Tibial artery (tissue), 4 donors: ENCODE measurements around the gene CHSY3.

Source experiments
- DNase-seq, 2 donors: peaks; one replicate each; pipeline ENCODE4 v3.0.0-alpha.2; 2019
- H3K27ac ChIP-seq, 2 donors: fragments of 200-600 bp; sonication (generic) in 1 of 2; 1 replicate in 1 of 2; 2 replicates in 1 of 2; pipeline ENCODE4 v1.5.1; 2018 to 2019; ENCODE audit warnings: mild to moderate bottlenecking in 1 of 2
- H3K27me3 ChIP-seq, 2 donors: fragments of 200-600 bp; sonication (generic) in 1 of 2; one replicate each; pipeline versions ENCODE4 v1.5.1 to v1.6.0; 2016 to 2019
- H3K36me3 ChIP-seq, 3 donors: fragments of 200-600 bp; sonication (generic) in 2 of 3; one replicate each; pipeline ENCODE4 v1.5.1; 2016 to 2019; ENCODE audit warnings: mild to moderate bottlenecking in 2 of 3
- H3K4me1 ChIP-seq, 4 donors: fragments of 200-600 bp; sonication (generic) in 2 of 4; 1 replicate in 3 of 4; 2 replicates in 1 of 4; pipeline ENCODE4 v1.5.1; 2016 to 2019
- H3K4me3 ChIP-seq, 2 donors: fragments of 200-600 bp; sonication (generic) in 1 of 2; 1 replicate in 1 of 2; 2 replicates in 1 of 2; pipeline ENCODE4 v1.5.1; 2018 to 2019; ENCODE audit warnings: mild to moderate bottlenecking in 2 of 2
- H3K9me3 ChIP-seq, 3 donors: fragments of 200-600 bp; sonication (generic) in 1 of 3; one replicate each; pipeline ENCODE4 v1.5.1; 2016 to 2019
- intact Hi-C: fragments of 100-400 bp; cut with DNase I; formaldehyde crosslinking; loops from one replicate; pipeline ENCODE4 v1.15.0; 2023; ENCODE audit warnings: low total_unique reads
- TF ChIP-seq, protein P1 (sequence below), 2 experiments: fragments of 200-600 bp in 1 of 2; fragments of 450-650 bp in 1 of 2; IDR thresholded peaks; one replicate each; pipeline ENCODE4 v1.5.1; 2017 to 2019; ENCODE audit warnings: antibody characterized with exemption in 2 of 2, mild to moderate bottlenecking in 1 of 2, moderate library complexity in 1 of 2

Gene CHSY3

DNA sequence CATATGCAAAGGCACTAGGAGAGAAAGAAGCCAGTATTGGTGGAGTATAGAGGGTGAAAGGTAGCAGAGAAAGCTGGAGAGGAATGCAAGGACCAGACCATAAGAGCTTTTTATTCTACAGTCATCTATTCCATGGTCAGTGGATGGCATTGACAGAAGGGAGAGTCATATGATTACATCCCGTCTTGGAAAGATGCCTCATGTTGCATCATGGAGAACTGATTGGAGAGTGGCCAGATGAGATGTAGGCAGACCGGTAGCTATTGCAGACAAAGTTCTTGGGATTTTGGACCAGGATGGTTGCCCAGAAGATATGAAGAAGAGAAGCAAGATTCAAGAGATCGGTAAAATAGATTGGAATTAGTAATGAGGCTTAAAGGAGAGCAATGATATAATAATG lies 260.7 kb downstream of the CHSY3 start:
- intact Hi-C loops, result no loop called here
- Histone ChIP-seq H3K36me3 (no peaks in the 10 kb centered on the region), H3K4me3 (no peak overlapping the region), H3K4me1 (peaks cover 0 to 24% (median 4%) of the 10 kb centered on the region in 4 donors), H3K27ac (no peak overlapping the region), H3K9me3 (no peaks in the 10 kb centered on the region), H3K27me3 (no peaks in the 10 kb centered on the region)
- DNase-seq, result no peak
- TF ChIP-seq, protein P1, sequence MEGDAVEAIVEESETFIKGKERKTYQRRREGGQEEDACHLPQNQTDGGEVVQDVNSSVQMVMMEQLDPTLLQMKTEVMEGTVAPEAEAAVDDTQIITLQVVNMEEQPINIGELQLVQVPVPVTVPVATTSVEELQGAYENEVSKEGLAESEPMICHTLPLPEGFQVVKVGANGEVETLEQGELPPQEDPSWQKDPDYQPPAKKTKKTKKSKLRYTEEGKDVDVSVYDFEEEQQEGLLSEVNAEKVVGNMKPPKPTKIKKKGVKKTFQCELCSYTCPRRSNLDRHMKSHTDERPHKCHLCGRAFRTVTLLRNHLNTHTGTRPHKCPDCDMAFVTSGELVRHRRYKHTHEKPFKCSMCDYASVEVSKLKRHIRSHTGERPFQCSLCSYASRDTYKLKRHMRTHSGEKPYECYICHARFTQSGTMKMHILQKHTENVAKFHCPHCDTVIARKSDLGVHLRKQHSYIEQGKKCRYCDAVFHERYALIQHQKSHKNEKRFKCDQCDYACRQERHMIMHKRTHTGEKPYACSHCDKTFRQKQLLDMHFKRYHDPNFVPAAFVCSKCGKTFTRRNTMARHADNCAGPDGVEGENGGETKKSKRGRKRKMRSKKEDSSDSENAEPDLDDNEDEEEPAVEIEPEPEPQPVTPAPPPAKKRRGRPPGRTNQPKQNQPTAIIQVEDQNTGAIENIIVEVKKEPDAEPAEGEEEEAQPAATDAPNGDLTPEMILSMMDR (IDR thresholded peaks at IDR 0.05), result no peak

DNA sequence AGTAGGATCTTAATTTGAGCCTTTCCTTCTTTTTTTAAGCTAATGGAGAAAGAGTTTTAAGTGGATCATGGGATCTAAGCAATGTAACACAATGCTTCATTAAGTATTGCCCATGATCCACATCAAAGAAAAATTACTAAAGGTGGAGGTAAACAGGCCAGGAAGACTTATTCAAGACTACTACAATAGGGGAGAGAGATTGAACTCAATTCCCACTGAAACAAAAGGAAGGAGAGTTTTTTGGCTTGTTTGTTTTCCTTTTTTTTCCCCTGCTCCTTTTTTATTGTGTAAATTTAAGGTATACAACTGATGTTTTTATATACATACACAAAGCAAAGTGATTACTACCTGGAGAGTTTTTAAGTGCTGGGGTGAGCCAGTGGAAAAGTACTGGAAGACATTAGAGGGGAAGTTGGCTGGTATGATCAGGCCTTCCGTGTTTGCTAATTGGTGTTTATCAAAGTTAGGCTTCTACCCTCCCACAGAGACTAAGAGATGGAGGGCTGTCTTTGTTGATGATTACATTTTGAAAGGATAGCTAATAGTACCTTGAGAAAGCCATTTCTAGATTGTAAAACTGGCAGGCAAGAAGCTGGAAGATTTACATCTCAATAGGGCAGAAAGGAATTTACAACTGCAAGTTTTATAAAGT lies 262.7 kb downstream of the CHSY3 start:
- Histone ChIP-seq H3K27me3 (no peaks in the 10 kb centered on the region), H3K27ac (no peak overlapping the region), H3K4me3 (no peak overlapping the region), H3K36me3 (no peaks in the 10 kb centered on the region), H3K9me3 (no peaks in the 10 kb centered on the region), H3K4me1 (peaks cover 0 to 30% (median 4%) of the 10 kb centered on the region in 4 donors)
- intact Hi-C loops, result no loop called here
- TF ChIP-seq, protein P1 (IDR thresholded peaks at IDR 0.05), result no peak
- no peak for DNase-seq

DNA sequence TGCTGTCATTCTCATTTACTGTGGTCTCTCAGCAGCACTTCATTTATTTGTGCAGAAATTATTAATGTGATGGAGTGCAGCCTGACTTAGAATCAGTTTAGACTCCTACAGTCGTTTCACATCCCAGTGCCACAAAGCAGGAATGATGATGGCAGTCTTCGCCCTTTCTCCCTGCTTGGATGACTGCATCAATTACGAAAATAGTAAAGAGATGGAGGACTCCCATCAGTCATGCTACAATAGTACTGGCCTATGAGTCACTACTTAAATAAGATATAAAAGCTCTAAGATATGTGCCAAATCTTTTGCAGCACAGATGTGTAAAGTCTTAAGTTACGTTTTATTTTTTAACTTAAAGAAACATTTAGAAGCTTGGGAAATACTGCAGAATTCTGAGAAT lies 263.9 kb downstream of the CHSY3 start:
- Histone ChIP-seq H3K27me3 (no peaks in the 10 kb centered on the region), H3K4me1 (peaks cover 0 to 30% (median 4%) of the 10 kb centered on the region in 4 donors), H3K4me3 (no peak overlapping the region), H3K9me3 (no peaks in the 10 kb centered on the region), H3K36me3 (no peaks in the 10 kb centered on the region), H3K27ac (peak overlapping the region in 1 of 2 donors; percentile 24)
- intact Hi-C loops, result no loop called here
- DNase-seq, result no peak
- TF ChIP-seq, protein P1 (IDR thresholded peaks at IDR 0.05), result no peak

DNA sequence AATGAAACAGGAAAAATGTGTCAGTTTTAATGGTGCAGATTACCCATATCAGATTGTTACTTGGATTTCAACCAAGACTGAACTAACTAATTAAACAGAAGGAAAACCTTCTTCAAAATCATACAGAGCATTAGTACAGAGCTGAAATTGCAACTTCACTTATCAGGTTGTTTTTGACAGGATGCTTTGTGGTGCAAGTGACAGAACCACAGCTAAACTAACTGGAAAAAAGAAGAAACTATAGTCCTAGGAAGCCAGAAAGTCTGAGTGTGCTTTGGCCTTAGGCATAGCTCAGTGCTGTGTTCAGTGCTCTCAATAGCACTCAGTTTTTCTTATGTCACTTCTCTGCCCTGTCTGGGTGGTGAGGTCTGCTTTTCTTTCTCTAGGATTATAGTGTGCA lies 267.4 kb downstream of the CHSY3 start:
- Histone ChIP-seq H3K36me3 (no peaks in the 10 kb centered on the region), H3K9me3 (peaks cover 0 to 4% (median 0%) of the 10 kb centered on the region in 3 donors), H3K4me1 (peaks cover 0 to 24% (median 4%) of the 10 kb centered on the region in 4 donors), H3K4me3 (no peak overlapping the region), H3K27me3 (no peaks in the 10 kb centered on the region), H3K27ac (peak overlapping the region in 1 of 2 donors; percentile 16)
- TF ChIP-seq, protein P1 (IDR thresholded peaks at IDR 0.05), result no peak
- intact Hi-C loops, result no loop called here
- DNase-seq, result no peak

DNA sequence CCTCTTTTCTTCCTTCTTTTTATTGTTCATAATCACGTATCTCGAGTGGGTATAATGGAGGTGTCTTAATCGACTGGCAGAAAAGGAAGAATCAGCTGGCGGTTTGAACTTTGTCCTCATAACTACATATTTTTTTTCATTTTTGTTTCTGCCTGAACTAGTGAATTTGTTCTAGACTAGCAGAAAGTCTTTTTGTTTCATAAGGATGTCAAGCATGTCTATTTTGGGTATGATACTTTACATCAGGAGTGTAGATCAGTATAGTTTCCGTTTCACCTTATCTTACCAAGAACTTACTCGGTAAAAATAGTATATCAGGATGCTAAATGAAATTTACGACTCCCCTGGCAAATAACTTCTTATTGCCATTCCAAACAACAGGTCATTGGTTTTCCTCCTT lies 278.9 kb downstream of the CHSY3 start:
- DNase-seq, result no peak
- Histone ChIP-seq H3K4me1 (peaks cover 0 to 17% (median 0%) of the 10 kb centered on the region in 4 donors), H3K9me3 (no peaks in the 10 kb centered on the region), H3K36me3 (peaks cover 0 to 12% (median 7%) of the 10 kb centered on the region in 3 donors), H3K27me3 (no peaks in the 10 kb centered on the region), H3K4me3 (no peak overlapping the region), H3K27ac (no peak overlapping the region)
- intact Hi-C loops, result no loop called here
- TF ChIP-seq, protein P1 (IDR thresholded peaks at IDR 0.05), result no peak
